ENCODE data around the gene NOG.

DNA sequence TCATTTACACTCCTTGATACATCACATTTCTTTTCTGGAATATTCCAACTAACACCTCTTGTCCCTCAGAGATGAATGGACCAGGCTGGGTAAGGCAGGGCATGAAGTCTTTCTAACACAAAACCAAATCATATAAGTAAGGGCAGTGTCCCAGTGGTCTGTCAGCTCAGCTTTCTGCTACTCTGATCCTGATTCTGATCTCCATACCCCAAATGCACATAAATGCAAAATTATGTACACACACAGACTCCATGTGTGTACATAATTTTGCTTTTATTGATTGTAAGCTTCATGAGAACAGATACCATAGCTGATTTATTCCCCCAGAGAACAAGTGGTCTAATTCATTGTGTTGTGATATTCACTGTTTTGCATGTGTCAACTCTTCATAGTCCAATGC is 47.9 kb downstream of the NOG start:
- TF ChIP-seq, protein P1, sequence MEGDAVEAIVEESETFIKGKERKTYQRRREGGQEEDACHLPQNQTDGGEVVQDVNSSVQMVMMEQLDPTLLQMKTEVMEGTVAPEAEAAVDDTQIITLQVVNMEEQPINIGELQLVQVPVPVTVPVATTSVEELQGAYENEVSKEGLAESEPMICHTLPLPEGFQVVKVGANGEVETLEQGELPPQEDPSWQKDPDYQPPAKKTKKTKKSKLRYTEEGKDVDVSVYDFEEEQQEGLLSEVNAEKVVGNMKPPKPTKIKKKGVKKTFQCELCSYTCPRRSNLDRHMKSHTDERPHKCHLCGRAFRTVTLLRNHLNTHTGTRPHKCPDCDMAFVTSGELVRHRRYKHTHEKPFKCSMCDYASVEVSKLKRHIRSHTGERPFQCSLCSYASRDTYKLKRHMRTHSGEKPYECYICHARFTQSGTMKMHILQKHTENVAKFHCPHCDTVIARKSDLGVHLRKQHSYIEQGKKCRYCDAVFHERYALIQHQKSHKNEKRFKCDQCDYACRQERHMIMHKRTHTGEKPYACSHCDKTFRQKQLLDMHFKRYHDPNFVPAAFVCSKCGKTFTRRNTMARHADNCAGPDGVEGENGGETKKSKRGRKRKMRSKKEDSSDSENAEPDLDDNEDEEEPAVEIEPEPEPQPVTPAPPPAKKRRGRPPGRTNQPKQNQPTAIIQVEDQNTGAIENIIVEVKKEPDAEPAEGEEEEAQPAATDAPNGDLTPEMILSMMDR (IDR thresholded peaks at IDR 0.05; ENCODE audit: low read depth, low read length, poor library complexity, severe bottlenecking), result no peak
- TF ChIP-seq EZH2phosphoT487 (IDR thresholded peaks at IDR 0.05; ENCODE audit: borderline replicate concordance, low read length), result no peak
